HAP-1 (cell line): ENCODE results near the gene CRYBG2.
"Not testable (repeated sequence)": the region's sequence is repeated elsewhere in the genome, so short reads cannot be mapped to it uniquely, and the experiment has no call there.

ENCODE experiments used
- DNase-seq, 2 experiments: peaks; one replicate each; pipeline ENCODE4 v3.0.0-alpha.2; 2016 to 2020; ENCODE audit warnings: low spot score in 2 of 2
- H3K27me3 ChIP-seq: fragments of 250-450 bp; sonication (Bioruptor Pico); 2 replicates; pipeline ENCODE4 v1.5.1; 2020; ENCODE audit warnings: low read depth, mild to moderate bottlenecking, moderate library complexity
- H3K36me3 ChIP-seq: fragments of 250-450 bp; sonication (Bioruptor Pico); replicated peaks from 2 replicates; pipeline ENCODE4 v1.5.1; 2020; ENCODE audit warnings: mild to moderate bottlenecking
- H3K4me1 ChIP-seq: fragments of 250-450 bp; sonication (Bioruptor Pico); 2 replicates; pipeline ENCODE4 v1.5.1; 2020; ENCODE audit warnings: mild to moderate bottlenecking
- H3K4me3 ChIP-seq: fragments of 250-450 bp; sonication (Bioruptor Pico); 2 replicates; pipeline ENCODE4 v1.5.1; 2020; ENCODE audit warnings: mild to moderate bottlenecking, moderate library complexity
- H3K9me3 ChIP-seq: fragments of 250-450 bp; sonication (Bioruptor Pico); 2 replicates; pipeline ENCODE4 v1.5.1; 2020; ENCODE audit warnings: mild to moderate bottlenecking, moderate library complexity
- in situ Hi-C: fragments of 300-500 bp; cut with MboI; formaldehyde crosslinking; loops from 3 replicates; pipeline ENCODE4 v1.14.3; 2020; ENCODE audit warnings: low sequenced_read_pairs, inconsistent platforms, mixed read lengths

Gene CRYBG2

DNA sequence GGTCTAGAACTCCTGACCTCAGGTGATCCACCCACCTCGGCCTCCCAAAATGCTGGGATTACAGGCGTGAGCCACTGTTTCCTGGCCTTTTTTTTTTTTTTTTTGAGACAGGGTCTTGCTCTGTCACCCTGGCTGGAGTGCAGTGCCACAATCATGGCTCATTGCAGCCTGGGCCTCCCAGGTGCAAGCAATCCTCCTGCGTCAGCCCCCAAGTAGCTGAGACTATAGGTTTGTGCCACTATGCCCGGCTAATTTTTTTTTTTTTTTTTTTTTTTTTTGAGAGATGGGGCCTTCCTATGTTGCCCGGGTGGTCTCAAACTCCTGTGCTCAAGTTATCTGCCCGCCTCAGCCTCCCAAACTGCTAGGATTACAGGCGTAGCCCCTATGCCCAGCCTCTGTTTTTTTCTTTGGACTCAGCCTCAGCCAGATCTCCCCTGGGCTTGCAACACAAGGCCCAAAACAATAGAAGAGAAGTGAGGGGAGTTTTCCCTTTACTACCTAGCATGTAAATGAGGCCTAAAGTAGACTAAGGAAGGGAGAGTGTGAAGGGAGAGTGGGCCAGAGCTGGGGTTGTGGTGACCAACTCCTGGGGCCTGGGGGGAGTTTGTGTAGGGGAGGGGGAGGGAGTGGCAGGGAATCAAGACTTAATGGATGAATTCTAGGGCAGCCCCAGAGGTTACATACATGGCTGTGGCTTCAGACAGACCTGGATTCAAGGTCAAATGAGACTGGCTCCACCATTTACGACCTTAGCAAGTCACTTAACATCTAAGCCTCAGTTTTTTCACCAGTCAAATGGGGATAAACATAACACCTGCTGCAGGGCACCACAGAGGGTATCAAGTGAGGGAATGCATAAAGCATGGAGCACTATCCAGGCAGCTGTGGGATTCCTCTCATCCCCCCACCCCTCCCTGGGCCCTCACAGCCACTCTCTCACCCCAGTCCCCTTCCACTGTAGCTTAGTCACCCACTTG, 37.8 kb downstream of the CRYBG2 start:
- H3K4me1 ChIP-seq, result no peaks in the 10 kb centered on the region
- DNase-seq, result no peak

DNA sequence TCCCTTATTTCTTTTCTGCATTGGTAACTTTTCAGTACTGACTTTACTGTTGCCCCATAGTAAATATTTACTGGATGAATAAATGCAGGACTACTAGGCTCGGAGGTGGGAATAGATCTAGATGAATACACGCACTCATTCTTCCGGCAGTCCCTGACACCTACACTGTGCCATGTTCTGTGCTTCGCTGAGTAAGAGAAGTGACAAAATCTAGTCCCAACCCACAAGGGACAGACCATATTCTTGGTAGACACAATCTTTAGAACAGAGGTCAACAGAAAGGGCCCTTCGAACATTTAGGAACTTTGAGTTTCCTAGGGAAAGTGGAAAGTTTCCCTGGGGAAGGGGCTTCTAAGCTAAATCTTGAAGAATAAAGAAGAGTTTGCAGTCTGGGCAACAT, 39.4 kb downstream of the CRYBG2 start:
- Histone ChIP-seq H3K4me3 (no peak overlapping the region), H3K36me3 (no peaks in the 10 kb centered on the region), H3K4me1 (no peaks in the 10 kb centered on the region), H3K27me3 (no peaks in the 10 kb centered on the region), H3K9me3 (no peaks in the 10 kb centered on the region)
- in situ Hi-C loops, result no loop called here
- DNase-seq, result no peak

More for the DNA sequence above, 37.8 kb downstream of the CRYBG2 start:
- Histone ChIP-seq H3K9me3 (no peaks in the 10 kb centered on the region), H3K27me3 (no peaks in the 10 kb centered on the region), H3K36me3 (no peaks in the 10 kb centered on the region), H3K4me3 (no peak overlapping the region)
- in situ Hi-C loops, result no loop called here

DNA sequence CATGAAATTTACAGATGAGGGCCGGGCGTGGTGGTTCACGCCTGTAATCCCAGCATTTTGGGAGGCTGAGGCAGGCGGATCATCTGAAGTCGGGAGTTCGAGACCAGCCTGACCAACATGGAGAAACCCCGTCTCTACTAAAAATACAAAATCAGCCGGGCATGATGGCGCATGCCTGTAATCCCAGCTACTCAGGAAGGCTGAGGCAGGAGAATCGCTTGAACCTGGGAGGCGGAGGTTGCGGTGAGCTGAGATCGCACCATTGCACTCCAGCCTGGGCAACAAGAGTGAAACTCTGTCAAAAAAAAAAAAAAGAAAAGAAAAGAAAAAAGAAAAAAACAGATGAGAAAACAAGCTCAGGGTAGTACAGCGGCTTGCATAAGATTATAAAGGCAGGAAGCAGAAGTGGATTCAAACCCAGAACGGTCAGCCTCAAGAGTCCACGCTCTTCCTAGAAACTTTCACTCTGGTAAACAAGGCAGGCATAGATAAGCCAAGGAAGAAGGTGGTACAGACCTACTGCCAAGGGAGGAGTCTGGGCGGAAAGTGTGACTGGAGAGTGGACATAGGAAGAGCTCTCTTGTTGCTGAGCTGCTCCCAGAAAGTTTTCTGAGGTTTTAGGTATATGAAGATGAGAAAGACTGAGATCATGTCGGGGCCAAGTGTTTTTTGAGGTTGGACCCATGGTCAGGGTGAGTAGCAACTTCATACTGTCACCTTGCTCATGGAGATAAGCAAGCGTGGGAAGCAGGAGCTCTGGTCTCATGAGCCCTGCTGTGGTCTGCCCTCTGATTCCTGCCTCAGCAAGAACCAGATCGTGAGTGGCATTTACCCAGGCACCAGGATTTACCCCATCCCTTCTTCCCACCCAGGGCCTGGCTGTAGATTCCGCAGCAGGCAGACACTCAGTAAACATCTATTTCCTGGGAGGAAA, 45.7 kb downstream of the CRYBG2 start:
- in situ Hi-C loops, H3K4me3 ChIP-seq, H3K9me3 ChIP-seq, H3K36me3 ChIP-seq, DNase-seq, H3K4me1 ChIP-seq, H3K27me3 ChIP-seq: not testable (repeated sequence)

DNA sequence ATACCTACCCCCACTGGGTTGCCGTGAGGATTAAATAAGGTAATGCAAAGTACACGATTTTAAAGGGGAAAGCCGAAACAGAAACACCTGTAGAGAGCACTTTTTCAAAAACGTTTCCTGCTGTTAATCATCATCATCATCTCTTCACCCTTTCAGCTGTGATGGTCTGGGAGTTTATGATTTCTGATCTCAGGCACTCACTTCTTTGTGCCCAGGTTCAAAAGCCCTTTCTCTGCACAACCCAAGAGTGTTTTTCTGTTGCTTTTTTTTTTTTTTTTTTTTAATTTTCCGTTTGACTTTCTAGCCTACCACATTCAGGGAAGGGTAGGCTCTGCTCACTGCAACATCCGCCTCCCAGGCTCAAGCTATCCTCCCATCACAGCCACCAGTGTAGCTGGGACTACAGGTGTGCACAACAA, 46.6 kb downstream of the CRYBG2 start:
- Histone ChIP-seq H3K4me3 (no peak overlapping the region), H3K4me1 (peaks cover 8% of the 10 kb centered on the region), H3K36me3 (no peaks in the 10 kb centered on the region), H3K9me3 (no peaks in the 10 kb centered on the region), H3K27me3 (no peaks in the 10 kb centered on the region)
- in situ Hi-C loops, result no loop called here
- DNase-seq, result no peak

DNA sequence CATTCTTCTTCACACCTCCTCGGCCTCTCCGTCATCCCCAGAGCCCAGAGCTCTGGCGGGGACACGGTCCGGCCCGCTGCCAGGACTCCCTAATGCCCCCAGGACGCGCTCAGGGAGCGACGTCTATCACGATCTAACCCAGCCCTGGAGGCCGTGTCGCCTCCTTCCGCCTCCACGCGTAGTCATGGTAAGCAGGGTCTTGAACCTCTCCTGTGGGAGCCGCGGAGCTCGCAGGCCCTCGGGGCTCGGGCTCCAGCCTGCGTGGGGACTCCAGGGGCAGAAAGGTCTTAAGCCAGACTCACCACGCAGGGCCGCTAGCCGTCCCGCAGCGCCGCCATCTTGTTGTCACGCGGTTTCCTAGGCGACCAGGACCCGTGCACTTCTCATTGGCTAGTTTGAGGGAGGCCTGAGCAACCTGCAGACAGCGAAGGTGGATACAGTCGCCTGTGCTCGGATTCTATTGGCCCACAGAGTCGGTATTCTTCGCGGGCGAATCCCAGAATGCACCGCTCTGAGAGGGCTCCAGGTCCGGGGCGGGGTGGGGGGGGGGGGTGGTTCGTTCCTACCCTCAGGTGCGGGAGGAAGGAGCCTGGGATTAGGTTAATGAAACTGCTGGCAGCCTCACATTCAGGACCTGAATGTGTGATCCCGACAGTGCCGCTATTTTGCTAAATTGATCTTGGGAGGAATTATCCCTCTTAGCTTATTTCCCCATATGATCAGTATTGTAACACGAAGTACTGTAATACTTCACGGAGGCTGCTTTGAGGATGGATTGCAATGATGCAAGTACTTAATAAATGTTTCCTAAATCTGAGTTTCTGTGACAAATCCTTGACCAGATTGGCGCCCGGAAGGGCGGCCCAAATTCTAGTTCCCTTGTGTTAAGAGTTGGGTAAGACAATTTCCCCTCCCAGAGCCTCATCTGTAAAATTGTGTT, 47.4 kb downstream of the CRYBG2 start, which contains the start of gene UBXN11:
TSS of gene UBXN11 (minus strand) at position 347 of the 940 bp plus-strand sequence. CDS start 3,753 bp downstream, outside the sequence.
- in situ Hi-C loops, result no loop called here
- peaks cover 8% of the 10 kb centered on the region for H3K4me1 ChIP-seq
- no peaks in the 10 kb centered on the region for H3K36me3 ChIP-seq
- peak; percentile 97 to 98 for DNase-seq
- H3K9me3 ChIP-seq, result no peaks in the 10 kb centered on the region
- peak within 1 kb of the TSS; percentile 82 for H3K4me3 ChIP-seq
- no peaks in the 10 kb centered on the region for H3K27me3 ChIP-seq

DNA sequence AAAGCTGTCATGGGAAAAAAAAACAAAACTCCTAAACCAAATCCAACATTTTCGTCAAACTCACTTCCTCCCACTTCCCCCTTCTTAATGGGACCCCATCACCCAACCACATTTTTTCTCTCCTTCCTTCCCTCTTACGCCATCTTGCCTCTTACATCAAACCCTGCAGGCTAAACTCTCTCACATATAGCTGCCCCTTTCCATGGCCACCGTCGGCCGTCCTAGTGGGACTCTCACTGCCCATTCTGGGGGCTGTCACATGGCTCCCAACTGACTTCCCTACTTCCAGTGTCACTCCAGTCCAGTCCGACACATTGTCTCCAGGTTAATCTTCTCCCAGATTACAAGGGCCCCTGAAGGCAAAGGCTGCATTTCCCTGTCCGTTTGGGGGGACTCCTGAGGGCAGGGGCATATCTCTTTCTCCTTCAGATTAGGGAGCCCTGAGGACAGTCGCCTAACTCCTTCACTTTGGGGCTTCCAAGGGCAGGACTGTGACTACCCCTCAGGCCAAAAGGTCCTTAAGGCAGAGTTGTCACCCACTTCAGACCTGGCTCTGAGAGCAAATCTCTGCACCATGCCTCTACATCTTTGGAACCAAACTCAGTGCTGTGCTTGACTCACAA, 48.2 kb downstream of the CRYBG2 start:
- in situ Hi-C loops, result no loop called here
- Histone ChIP-seq H3K4me3 (peak overlapping the region; percentile 82), H3K9me3 (no peaks in the 10 kb centered on the region), H3K27me3 (no peaks in the 10 kb centered on the region), H3K36me3 (no peaks in the 10 kb centered on the region), H3K4me1 (peaks cover 8% of the 10 kb centered on the region)
- DNase-seq, result no peak

DNA sequence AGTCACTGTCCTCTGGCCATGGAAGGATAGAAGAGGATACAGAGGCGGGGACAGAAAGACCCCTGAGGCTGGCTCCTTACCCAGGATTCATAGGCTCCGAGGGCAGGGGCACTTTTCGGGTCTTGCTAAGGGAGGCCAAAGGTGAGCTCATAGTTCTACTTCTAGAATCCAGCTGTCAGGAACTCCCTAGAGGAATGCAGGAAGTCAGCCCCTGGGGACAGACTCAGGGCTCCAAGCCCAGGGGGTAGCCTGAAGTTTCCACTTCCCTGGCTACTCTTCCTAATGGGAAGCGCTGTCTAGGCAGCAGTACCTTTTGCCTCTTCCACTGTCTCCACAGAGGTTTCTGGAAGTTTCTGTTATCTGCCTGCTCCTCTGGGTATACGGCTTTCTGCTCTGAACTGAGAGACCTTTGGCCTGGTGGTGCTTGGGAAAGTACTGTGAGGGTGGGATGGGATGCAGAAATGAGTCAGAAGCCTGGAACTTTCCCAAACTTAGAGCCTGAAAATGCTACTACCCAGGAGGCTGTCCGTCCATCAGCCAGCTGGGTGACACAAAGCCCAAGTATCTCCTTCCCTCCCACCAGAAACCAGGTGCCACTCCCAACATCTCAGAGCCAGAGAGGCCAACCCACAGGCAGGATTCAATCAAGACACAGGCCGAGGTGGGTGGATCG, 51.1 kb downstream of the CRYBG2 start:
- Histone ChIP-seq H3K9me3 (no peaks in the 10 kb centered on the region), H3K36me3 (no peaks in the 10 kb centered on the region), H3K27me3 (no peaks in the 10 kb centered on the region), H3K4me1 (peaks cover 8% of the 10 kb centered on the region), H3K4me3 (no peak overlapping the region)
- in situ Hi-C loops, result no loop called here
- DNase-seq, result no peak

DNA sequence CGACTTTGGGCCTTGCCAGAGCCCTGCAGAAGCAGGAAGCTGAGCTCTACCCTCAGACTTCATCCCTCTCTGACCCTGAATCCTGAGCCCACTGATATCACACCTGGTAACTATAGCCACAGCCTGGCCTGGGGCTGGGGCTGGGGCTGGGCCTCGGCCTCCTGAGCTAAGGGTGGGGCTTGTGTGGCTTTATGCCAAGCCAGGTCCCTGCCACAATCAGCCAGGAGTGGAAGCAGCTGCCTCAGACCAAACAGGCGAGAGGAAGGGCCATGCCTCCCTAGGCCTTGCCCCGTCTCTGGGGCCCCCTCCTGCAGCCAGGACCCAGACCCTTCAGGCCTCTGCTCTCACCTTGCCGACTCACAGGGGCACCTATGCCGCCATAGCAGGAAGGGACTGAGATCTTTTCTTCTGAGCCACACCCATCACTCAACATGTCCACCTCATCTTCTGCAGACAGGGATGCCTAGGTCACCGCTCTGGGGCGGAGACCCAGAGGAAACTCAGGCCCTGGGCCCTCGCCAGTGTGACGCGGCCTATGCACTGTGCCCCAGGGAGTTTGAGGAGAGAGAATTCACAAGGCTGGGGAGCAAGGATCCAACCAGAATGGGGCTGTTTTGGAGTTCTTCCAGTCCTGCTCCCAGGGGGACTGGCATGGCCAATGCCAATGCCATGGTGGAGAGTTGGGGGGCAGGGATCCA, 53.2 kb downstream of the CRYBG2 start:
- Histone ChIP-seq H3K27me3 (no peaks in the 10 kb centered on the region), H3K36me3 (no peaks in the 10 kb centered on the region), H3K4me3 (no peak overlapping the region), H3K4me1 (peaks cover 3% of the 10 kb centered on the region), H3K9me3 (no peaks in the 10 kb centered on the region)
- in situ Hi-C loops, result no loop called here
- DNase-seq, result no peak

DNA sequence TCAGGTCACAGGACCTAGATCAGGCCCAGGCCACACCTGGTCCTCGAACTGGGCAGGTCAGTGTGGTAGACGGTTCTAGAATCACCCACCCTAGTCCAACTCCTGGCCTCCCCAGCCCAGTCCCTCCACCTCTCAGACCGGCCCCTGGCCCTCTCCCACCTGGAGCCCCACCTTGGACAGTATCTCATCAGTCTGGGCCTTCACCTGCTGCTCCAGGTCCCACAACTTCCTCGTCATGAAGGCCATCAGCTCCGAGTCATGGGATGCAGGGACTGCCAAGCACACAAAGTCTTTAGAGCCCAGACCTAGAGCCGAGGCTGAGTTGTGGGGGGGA, 56.2 kb downstream of the CRYBG2 start:
- in situ Hi-C loops, result no loop called here
- H3K4me3 ChIP-seq, result no peak overlapping the region
- no peaks in the 10 kb centered on the region for H3K4me1 ChIP-seq
- no peaks in the 10 kb centered on the region for H3K36me3 ChIP-seq
- H3K9me3 ChIP-seq, result no peaks in the 10 kb centered on the region
- DNase-seq, result no peak
- no peaks in the 10 kb centered on the region for H3K27me3 ChIP-seq

DNA sequence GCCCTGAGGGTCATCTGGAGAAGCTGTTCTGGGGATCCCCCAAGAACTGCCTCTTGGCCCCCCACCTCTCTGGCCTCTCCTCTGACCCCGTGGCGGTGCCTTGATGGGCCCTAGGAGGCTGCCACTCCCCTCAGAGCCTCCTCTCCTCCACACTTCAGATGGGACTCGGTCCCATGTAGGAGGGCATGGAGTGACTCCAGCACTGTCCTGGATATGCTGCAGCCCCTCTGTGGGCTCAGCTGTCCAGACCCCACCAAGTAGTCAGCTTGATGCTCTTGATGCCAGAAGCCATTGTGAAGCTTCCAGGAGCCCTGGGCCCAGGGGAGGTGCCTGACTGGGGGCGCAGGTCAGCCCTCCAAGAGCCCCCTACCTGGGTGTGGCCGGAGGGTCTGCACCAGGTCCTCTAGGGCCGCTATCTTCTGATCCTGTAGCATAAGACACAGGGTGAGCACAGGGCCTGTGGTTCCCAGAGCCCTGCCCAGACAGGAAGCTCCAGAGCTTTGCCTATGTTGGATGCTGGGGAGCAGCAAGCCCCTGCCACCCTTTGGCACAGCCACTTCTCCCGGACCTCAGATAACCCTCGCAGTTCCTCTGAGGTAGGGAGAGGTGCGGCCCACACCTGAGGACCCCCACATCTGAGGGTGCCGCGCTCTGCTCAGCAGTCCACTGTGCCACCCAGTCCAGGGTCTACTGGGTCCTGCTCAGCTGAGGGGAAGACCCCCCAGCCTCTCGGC, 56.7 kb downstream of the CRYBG2 start:
- H3K27me3 ChIP-seq, result no peaks in the 10 kb centered on the region
- H3K4me1 ChIP-seq, result no peaks in the 10 kb centered on the region
- H3K9me3 ChIP-seq, result no peaks in the 10 kb centered on the region
- H3K4me3 ChIP-seq, result no peak overlapping the region
- no peak for DNase-seq
- in situ Hi-C loops, result no loop called here
- no peaks in the 10 kb centered on the region for H3K36me3 ChIP-seq

DNA sequence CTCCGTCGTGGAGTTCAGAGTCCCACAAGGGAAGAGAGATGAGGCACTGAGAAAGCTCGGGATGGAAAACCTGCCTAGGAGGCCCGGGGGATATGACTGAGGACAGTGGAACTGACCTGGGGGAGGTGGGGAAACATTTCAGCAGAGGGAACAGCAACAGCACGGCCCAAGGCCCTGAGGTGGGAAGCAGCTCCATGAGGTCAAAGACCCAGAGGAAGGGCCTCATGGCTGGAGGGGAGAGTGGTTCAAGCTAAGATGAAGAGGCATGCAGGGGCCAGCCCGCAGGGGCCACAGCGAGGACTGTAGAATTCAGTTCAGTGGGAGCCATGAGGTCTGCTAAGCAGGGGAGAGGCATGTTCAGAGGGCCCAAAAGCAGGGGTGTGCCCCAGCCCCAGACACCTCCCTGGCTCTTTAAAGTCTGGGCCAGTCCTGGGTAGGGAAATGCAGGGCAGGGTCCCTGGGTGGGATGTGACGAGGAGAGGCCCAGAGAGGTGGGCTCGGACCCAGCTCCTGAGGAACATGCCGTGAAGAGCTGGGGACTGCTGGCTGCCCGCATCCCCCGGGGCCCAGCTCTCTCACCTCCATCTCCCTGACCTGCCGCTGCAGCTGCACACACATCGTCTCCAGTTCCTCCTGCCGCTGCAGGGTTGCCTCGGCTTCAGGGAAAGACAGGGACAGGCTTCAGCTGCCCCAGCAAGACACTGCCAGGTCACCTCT, 57.4 kb downstream of the CRYBG2 start:
- Histone ChIP-seq H3K4me3 (no peak overlapping the region), H3K27me3 (no peaks in the 10 kb centered on the region), H3K4me1 (no peaks in the 10 kb centered on the region), H3K36me3 (no peaks in the 10 kb centered on the region), H3K9me3 (no peaks in the 10 kb centered on the region)
- DNase-seq, result no peak
- in situ Hi-C loops, result no loop called here
